ENCODE results near the gene ZNF600. TPM values are rescaled to one million over a fixed set of nuclear protein-coding genes. Genes with fewer than 3 reads are reported as not detected.
A peak's percentile ranks its signal among the peaks of the same experiment; 100 is the strongest.
"Not testable (repeated sequence)": the region's sequence is repeated elsewhere in the genome, so short reads cannot be mapped to it uniquely, and the experiment has no call there.

The ZNF600 gene
- total and polyA plus RNA-seq, 2 experiments from 2014 or later, result 1.9 to 3.5 TPM

DNA sequence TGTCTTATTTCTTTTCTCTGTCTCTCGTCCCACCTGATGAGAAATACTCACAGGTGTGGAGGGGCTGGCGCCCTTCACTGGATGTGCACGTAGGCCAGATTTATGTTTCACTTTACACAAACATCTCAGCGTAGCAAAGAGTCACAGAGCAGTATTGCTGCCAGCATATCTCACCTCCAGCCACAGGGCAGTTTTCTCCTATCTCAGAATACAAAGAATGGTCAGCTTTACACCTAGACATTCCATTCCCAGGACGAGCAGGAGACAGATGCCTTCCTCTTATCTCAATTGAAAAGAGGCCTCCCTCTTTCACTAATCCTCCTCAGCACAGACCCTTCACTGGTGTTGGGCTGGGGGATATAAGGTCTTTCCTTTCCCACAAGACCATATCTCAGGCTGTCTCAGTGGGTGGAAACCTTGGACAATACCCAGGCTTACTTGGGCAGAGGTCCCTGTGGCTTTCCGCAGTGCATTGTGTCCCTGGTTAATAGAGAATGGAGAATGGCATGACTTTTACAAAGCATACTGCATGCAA, 44.6 kb downstream of the ZNF600 start:
- H3K4me2 ChIP-seq (ENCODE audit: unreplicated experiment), result no peak overlapping the region
- no peaks in the 10 kb centered on the region for H4K20me1 ChIP-seq (ENCODE audit: insufficient read depth)
- no peaks in the 10 kb centered on the region for H3K4me1 ChIP-seq (ENCODE audit: insufficient read depth)
- H3K79me2 ChIP-seq (ENCODE audit: insufficient read depth), result no peaks in the 10 kb centered on the region
- H2AFZ ChIP-seq, result no peak overlapping the region
- no peaks in the 10 kb centered on the region for H3K36me3 ChIP-seq (ENCODE audit: low read depth)
- no peaks in the 10 kb centered on the region for H3K9me2 ChIP-seq (ENCODE audit: insufficient read depth)
- no peak overlapping the region for H3K4me3 ChIP-seq
- TF ChIP-seq EZH2phosphoT487 (IDR thresholded peaks at IDR 0.05; ENCODE audit: insufficient read depth, low read depth) (no peak), EZH2 (IDR thresholded peaks at IDR 0.05; ENCODE audit: insufficient read depth, poor library complexity, severe bottlenecking) (no peak)
- no peak for DNase-seq
- H3K9me3 ChIP-seq (ENCODE audit: low read depth), result no peaks in the 10 kb centered on the region
- in situ Hi-C loops (cut with MboI), result no loop called here
- 42 to 46% methylated on average over 6 of the region's 6 CpGs for WGBS, 2 experiments (ENCODE audit: low coverage in 1 of 2, low lambda C conversion rate in 2 of 2, missing lambda C conversion rate in 2 of 2)
- H3K27ac ChIP-seq, result no peak overlapping the region
- H3F3A ChIP-seq (ENCODE audit: insufficient read depth), result no peaks in the 10 kb centered on the region
- H3K27me3 ChIP-seq (replicated peaks; ENCODE audit: insufficient read depth), result no peaks in the 10 kb centered on the region
- H3K9ac ChIP-seq, result no peak overlapping the region

DNA sequence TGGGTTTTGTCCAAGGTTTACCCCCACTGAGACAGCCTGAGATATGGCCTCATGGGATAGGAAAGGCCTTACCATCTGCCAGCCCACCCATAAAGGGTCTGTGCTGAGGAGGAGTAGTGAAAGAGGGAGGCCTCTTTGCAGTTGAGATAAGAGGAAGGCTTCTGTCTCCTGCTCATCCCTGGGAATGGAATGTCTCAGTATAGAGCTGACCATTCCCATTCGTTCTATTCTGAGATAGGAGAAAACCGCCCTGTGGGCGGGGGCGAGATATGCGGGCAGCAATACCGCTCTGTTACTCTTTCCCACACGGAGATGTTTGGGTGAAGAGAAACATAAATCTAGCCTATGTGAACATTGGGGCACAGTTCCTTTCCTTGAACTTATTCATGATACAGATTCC, 45.2 kb downstream of the ZNF600 start:
- H3K27me3 ChIP-seq (replicated peaks; ENCODE audit: insufficient read depth); H3K27ac ChIP-seq; H3K9me3 ChIP-seq (ENCODE audit: low read depth); H3K36me3 ChIP-seq (ENCODE audit: low read depth); H2AFZ ChIP-seq; H3K4me1 ChIP-seq (ENCODE audit: insufficient read depth); DNase-seq; H3K9ac ChIP-seq; H3K79me2 ChIP-seq (ENCODE audit: insufficient read depth); H3F3A ChIP-seq (ENCODE audit: insufficient read depth); H4K20me1 ChIP-seq (ENCODE audit: insufficient read depth); H3K4me2 ChIP-seq (ENCODE audit: unreplicated experiment); H3K9me2 ChIP-seq (ENCODE audit: insufficient read depth); in situ Hi-C loops (cut with MboI); H3K4me3 ChIP-seq: not testable (repeated sequence)
- 74 to 77% methylated on average over 7 of the region's 7 CpGs for WGBS, 2 experiments (ENCODE audit: low coverage in 1 of 2, low lambda C conversion rate in 2 of 2, missing lambda C conversion rate in 2 of 2)

DNA sequence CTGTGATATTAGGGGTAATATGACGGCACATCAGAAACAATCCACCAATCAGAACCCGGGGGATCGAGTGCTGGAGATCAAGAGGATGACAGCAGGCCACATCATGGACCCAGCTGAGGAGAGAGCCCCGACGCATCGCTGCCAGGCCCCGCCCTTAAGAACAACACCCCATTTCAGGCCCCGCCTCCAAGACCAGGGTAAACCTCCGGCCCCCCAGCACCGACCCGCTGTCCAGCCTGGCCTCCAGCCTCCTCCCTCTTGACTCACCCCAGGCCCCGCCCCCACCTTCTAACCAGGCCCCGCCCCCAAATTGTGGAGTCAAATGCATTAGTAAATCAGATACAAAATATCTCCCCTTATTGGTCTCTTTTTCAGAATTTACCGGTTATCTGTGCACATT, 47.0 kb downstream of the ZNF600 start:
- no peaks in the 10 kb centered on the region for H3K36me3 ChIP-seq (ENCODE audit: low read depth)
- H4K20me1 ChIP-seq (ENCODE audit: insufficient read depth), result no peaks in the 10 kb centered on the region
- in situ Hi-C loops (cut with MboI), result no loop called here
- 72 to 86% methylated on average over 4 to 14 of the region's 14 CpGs for WGBS, 2 experiments (ENCODE audit: low coverage in 1 of 2, low lambda C conversion rate in 2 of 2, missing lambda C conversion rate in 2 of 2)
- no peaks in the 10 kb centered on the region for H3F3A ChIP-seq (ENCODE audit: insufficient read depth)
- no peak overlapping the region for H3K9ac ChIP-seq
- TF ChIP-seq EZH2phosphoT487 (IDR thresholded peaks at IDR 0.05; ENCODE audit: insufficient read depth, low read depth) (no peak), EZH2 (IDR thresholded peaks at IDR 0.05; ENCODE audit: insufficient read depth, poor library complexity, severe bottlenecking) (no peak)
- H2AFZ ChIP-seq, result no peak overlapping the region
- peak; percentile 3 for DNase-seq
- no peak overlapping the region for H3K4me2 ChIP-seq (ENCODE audit: unreplicated experiment)
- no peaks in the 10 kb centered on the region for H3K4me1 ChIP-seq (ENCODE audit: insufficient read depth)
- no peaks in the 10 kb centered on the region for H3K79me2 ChIP-seq (ENCODE audit: insufficient read depth)
- no peaks in the 10 kb centered on the region for H3K9me2 ChIP-seq (ENCODE audit: insufficient read depth)
- no peaks in the 10 kb centered on the region for H3K27me3 ChIP-seq (replicated peaks; ENCODE audit: insufficient read depth)
- H3K4me3 ChIP-seq, result no peak overlapping the region
- no peaks in the 10 kb centered on the region for H3K9me3 ChIP-seq (ENCODE audit: low read depth)
- H3K27ac ChIP-seq, result no peak overlapping the region

DNA sequence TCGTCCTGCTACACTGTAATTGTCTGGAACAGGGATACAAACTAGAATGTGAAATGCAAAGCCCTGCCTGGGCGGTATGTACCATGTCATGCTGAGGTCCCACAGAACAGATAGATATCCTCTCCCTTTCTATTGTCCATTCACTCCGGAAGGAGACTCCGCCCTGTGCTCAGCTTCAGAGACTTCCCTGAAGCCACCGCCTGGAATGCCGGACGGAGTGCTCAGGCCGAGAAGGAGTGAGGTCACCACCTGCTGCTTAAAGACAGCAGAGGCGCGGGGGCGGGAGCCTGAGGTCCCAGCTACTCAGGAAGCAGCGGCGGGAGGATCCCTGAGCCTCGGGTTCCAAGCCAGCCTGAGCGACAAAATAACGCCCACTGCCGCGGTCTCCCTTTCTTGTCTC, 50.9 kb downstream of the ZNF600 start:
- Histone ChIP-seq H3K27ac (peak overlapping the region; percentile 65), H3K9ac (peak overlapping the region; percentile 87; the same call in 1 of the 2 replicates), H3K27me3 (replicated peaks; ENCODE audit: insufficient read depth) (no peaks in the 10 kb centered on the region), H4K20me1 (ENCODE audit: insufficient read depth) (no peaks in the 10 kb centered on the region), H3K4me2 (ENCODE audit: unreplicated experiment) (peak overlapping the region; percentile 60), H3K9me2 (ENCODE audit: insufficient read depth) (no peaks in the 10 kb centered on the region), H3F3A (ENCODE audit: insufficient read depth) (no peaks in the 10 kb centered on the region), H2AFZ (peak overlapping the region; percentile 92), H3K4me1 (ENCODE audit: insufficient read depth) (no peaks in the 10 kb centered on the region), H3K79me2 (ENCODE audit: insufficient read depth) (peaks cover 25% of the 10 kb centered on the region), H3K4me3 (no peak overlapping the region), H3K9me3 (ENCODE audit: low read depth) (no peaks in the 10 kb centered on the region), H3K36me3 (ENCODE audit: low read depth) (no peaks in the 10 kb centered on the region)
- in situ Hi-C loops (cut with MboI), result no loop called here
- 88 to 92% methylated on average over 18 of the region's 18 CpGs for WGBS, 2 experiments (ENCODE audit: low coverage in 1 of 2, low lambda C conversion rate in 2 of 2, missing lambda C conversion rate in 2 of 2)
- TF ChIP-seq EZH2phosphoT487 (IDR thresholded peaks at IDR 0.05; ENCODE audit: insufficient read depth, low read depth), result no peak
- TF ChIP-seq EZH2 (IDR thresholded peaks at IDR 0.05; ENCODE audit: insufficient read depth, poor library complexity, severe bottlenecking), result no peak
- DNase-seq, result peak; percentile 15

Data from GM23248 (cell line).